AG10803 (cell line): ENCODE results near the gene FOXP1.

Source experiments
- DNase-seq: peaks from one replicate; pipeline ENCODE4 v3.0.0; 2010; ENCODE audit warnings: low read depth
- H3K4me3 ChIP-seq: 2 replicates; pipeline ENCODE4 v1.5.1; 2011; ENCODE audit warnings: mild to moderate bottlenecking, low read length, control low read depth
- TF ChIP-seq, protein P1 (sequence below): conservative IDR thresholded peaks from 2 replicates; pipeline ENCODE4 v1.5.1; 2011; ENCODE audit warnings: mild to moderate bottlenecking, low read length, control low read depth, inconsistent platforms

FOXP1 gene

DNA sequence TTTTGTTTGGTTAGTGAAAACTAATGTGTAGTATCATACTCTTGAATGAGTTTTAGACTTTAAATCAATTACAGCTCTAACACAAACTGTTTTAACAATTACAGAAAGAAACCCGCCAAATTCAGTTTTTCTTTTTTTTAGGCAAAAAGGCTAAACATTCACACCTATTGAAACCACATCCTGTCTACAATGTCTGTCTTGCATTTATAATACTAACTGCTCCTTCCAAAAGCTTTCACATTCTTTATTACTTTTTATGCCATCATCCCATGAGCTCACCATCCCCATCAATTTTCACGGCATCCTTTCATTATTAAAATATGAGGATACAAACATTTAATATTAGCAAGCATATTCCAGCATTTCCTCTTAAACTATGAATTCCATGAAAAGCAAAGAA is 593.3 kb downstream of the FOXP1 start:
- DNase-seq: peak; percentile 21
- TF ChIP-seq, protein P1, sequence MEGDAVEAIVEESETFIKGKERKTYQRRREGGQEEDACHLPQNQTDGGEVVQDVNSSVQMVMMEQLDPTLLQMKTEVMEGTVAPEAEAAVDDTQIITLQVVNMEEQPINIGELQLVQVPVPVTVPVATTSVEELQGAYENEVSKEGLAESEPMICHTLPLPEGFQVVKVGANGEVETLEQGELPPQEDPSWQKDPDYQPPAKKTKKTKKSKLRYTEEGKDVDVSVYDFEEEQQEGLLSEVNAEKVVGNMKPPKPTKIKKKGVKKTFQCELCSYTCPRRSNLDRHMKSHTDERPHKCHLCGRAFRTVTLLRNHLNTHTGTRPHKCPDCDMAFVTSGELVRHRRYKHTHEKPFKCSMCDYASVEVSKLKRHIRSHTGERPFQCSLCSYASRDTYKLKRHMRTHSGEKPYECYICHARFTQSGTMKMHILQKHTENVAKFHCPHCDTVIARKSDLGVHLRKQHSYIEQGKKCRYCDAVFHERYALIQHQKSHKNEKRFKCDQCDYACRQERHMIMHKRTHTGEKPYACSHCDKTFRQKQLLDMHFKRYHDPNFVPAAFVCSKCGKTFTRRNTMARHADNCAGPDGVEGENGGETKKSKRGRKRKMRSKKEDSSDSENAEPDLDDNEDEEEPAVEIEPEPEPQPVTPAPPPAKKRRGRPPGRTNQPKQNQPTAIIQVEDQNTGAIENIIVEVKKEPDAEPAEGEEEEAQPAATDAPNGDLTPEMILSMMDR: no peak
- no peak overlapping the region for H3K4me3 ChIP-seq

DNA sequence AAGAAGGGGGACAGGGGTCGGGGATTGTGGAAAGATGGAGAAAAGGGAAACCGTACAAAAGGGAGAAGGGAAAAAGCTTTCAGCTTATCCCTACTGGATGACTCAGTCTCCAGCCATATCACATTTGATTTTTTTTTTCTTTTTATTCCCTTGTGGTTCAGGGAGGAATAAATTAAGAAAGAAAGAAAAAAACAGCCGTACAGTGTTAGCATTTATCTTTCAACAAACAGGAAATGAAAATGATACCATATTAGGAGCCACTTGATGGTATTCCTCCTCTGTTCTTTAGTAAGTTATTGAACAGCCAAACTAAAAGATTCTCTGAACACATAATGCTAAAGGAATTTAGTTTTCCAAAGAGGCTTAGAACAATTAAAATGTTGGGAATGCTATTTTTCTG is 594.4 kb downstream of the FOXP1 start:
- H3K4me3 ChIP-seq: no peak overlapping the region
- TF ChIP-seq, protein P1: no peak
- DNase-seq: peak; percentile 82

DNA sequence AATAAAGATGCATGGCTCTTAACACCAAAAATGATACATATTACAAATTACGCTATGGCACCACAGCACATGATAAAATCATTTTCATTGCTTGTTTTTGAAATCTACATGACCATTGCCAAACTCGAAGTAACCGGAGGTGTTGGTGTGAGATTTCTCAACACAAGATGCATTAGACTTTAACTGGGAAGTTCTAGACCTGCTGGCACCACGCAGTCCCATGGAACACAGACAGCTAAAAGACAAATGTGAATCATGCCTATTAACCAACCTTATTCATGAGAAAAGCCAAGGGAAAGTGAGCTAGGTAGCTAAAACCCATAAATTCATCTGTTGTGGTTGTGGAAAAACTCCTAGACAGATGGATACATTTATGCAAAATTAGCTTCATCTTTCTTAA is 595.4 kb downstream of the FOXP1 start:
- TF ChIP-seq, protein P1: no peak
- no peak overlapping the region for H3K4me3 ChIP-seq
- no peak for DNase-seq

DNA sequence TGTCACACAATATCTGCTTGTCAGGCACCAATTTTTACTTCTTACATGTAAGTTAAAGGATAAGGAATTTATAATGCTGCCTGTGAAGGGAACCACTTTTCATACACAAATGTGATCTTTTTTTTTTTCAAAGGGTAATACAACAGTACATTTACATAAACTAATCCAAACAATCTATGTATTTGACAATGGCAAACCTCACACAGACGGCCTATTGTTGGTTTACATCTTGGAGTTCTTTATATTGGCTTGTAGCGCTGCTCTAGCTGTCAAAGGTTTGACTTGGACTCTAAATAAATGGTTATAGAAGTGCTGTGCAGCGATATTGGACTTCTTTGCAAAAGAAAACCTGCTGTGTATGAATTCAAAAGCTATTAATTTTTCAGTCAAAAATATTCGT is 598.0 kb downstream of the FOXP1 start:
- no peak overlapping the region for H3K4me3 ChIP-seq
- TF ChIP-seq, protein P1: no peak
- no peak for DNase-seq

DNA sequence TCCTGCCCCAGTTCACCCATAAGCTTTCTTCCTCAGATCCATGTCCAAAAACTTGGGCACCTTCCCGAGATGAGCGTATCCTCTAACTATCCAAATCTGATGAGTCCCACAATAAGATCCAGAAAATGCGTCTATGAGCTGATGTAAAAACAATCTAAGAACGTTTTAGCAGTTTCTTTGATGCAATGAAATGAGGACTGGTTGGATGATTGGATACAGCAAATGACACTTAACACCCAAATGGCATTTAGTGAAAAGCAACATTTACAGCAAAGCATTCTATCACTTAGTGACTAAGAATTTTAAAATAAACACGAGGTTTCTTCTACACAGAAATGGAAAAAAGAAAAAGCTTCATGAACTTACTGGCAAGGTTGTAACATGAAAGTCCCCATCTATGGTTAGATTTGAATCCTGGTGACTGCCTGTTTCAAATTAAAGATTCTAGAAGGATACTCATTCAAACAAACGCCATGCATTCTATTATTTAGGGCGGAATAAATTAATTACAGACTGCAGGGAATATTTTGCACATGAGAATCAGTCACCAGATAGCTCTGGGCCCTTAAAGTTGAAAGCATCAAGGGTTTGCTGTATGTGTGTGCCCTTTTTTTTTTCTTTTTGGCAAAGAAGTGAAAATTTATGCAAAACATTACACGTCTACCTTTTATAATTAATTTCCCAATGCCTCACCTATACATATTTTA is 598.6 kb downstream of the FOXP1 start:
- peak; percentile 57 for DNase-seq
- TF ChIP-seq, protein P1: no peak
- no peak overlapping the region for H3K4me3 ChIP-seq

DNA sequence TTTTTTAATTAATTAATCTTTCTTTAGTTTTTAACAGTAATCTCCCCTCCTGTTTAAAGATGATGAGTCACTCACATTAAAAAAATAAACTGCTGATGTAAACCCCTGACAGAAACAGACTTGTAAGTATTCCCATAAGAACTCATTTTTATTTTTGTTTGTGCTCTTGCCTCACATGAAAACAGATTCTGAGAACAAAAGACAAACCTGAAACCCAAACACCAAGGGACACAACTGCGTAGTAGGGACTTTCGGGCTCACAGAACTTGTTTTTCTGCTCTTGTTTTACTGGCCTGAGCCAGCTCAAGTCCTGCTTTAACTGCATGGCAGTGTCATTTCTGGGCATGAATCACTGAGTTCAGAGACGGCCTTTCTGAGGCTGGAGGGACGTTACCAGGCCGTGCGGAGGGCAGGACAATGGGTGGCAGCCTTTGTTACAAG is 600.8 kb downstream of the FOXP1 start:
- TF ChIP-seq, protein P1: no peak
- H3K4me3 ChIP-seq: peak overlapping the region; percentile 39
- DNase-seq: peak; percentile 78

DNA sequence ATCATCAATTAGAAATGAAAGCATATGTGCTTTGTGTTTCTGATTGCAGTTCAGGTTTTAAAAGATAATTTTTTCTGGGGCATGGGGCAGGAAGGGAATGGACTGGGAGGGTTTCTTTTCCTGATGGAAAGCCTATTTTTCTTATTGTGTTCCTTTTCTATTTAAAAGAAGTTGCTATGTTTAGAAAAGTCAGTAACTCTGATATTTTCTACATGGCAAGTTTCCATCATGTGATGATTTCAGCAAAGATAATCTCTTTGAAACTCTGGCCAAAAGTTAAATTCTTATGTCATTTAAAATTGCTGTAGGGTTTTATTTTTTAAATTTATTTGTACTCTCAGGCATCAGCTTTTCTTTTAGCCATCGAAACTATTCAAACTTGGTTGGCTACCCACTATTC is 601.2 kb downstream of the FOXP1 start:
- TF ChIP-seq, protein P1: no peak
- DNase-seq: peak; percentile 45
- no peak overlapping the region for H3K4me3 ChIP-seq
